Retinal pigment epithelial cell (primary cell): ENCODE data around the gene UTP14A.

Experiments used
- DNase-seq: peaks from one replicate; pipeline ENCODE4 v3.0.0-alpha.2; 2010; ENCODE audit warnings: low read depth
- H3K4me3 ChIP-seq: 2 replicates; pipeline ENCODE4 v1.5.1; 2011; ENCODE audit warnings: mild to moderate bottlenecking, low read length, control low read depth, moderate library complexity
- CTCF ChIP-seq: conservative IDR thresholded peaks from 2 replicates; pipeline ENCODE4 v1.5.1; 2011; ENCODE audit warnings: low read depth, low read length, control low read depth, inconsistent platforms

Gene UTP14A

GRCh38 chrX:129958083-129958465, 52.1 kb downstream of the UTP14A start:
- DNase-seq = no peak
- TF ChIP-seq CTCF = no peak
- H3K4me3 ChIP-seq = no peak overlapping the region

- no peak for TF ChIP-seq CTCF
- H3K4me3 ChIP-seq = no peak overlapping the region
- no peak for DNase-seq
Observed at GRCh38 chrX:129958814-129959492, 53.0 kb downstream of the UTP14A start.

GRCh38 chrX:129959493-129959832, 53.5 kb downstream of the UTP14A start:
- TF ChIP-seq CTCF = no peak
- DNase-seq = no peak
- H3K4me3 ChIP-seq = no peak overlapping the region

- peak overlapping the region; percentile 25 for H3K4me3 ChIP-seq
- DNase-seq = no peak
- no peak for TF ChIP-seq CTCF
Observed at GRCh38 chrX:129961180-129962083, 55.5 kb downstream of the UTP14A start.

GRCh38 chrX:129963729-129964128, 57.8 kb downstream of the UTP14A start:
- no peak for DNase-seq
- no peak for TF ChIP-seq CTCF
- H3K4me3 ChIP-seq = no peak overlapping the region

- H3K4me3 ChIP-seq = no peak overlapping the region
- TF ChIP-seq CTCF = no peak
- no peak for DNase-seq
Observed at GRCh38 chrX:129965166-129965565, 59.2 kb downstream of the UTP14A start.

GRCh38 chrX:129968968-129969367, 63.0 kb downstream of the UTP14A start:
- H3K4me3 ChIP-seq = no peak overlapping the region
- DNase-seq = no peak
- no peak for TF ChIP-seq CTCF
